A549 treated with RU486 at 1 μM for 4 hours (cell line): ENCODE data around the gene EDDM3A. TPM values are rescaled to one million over a fixed set of nuclear protein-coding genes. Genes with fewer than 3 reads are reported as not detected.

ENCODE experiments used
- total RNA-seq: library from RNA; stranded (reverse); fragments of 200-300 nt; extraction: Qiagen RNA extraction; gene quantifications from 5 replicates; pipeline ENCODE4 v1.2.3, GENCODE V29; 2022; ENCODE audit warnings: low read depth

Gene EDDM3A
- not detected in 5 replicates for total RNA-seq

DNA sequence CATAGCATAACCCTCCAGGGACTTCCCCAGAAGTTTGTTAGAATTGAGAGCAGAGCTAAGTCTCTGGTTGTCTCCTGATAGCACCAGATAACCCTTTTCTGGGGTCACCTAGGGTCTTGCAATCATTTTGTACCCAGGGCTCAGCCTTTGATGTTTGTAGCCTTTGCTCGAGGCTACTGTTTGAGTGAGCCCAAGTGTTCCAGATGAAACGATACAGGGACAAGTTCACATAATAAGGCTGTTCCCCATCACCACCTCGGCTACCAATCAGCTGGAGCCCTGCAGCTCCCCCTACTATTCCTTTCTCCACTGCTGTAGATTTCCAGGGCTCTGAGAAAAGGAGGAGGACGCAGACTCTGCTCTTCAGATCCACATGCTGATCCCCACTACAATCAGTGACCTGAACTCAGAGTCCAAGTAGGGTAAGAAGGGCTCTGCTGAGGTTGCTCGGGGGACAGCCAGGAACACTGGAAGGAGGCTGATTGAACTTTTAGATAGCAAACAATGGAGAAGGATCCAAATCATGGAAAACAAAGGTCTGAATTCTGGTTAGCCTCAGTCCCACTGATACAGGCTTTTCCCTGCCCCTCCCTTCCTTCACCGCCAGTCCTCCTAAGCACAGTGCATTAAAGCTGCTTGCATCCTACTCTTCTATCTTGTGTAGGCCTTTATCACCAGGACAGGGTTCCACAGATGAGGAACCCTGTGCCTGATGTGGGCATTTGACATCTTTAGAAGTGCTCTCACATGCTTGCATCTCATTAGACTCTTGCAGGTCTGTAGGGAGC lies at the start of gene EDDM3A:
TSS of gene EDDM3A (plus strand) at position 317 of the 788 bp plus-strand sequence. CDS start 1,694 bp downstream, outside the sequence.

Other genes with a start within 250 kb of the EDDM3A start
- 0.23 to 0.40 TPM (median 0.33 TPM) in 4 of 5 replicates, not detected in the other for gene RNASE10, start 240.3 kb upstream of the EDDM3A start, total RNA-seq
- not detected in 5 replicates for gene RNASE9, start 184.8 kb upstream of the EDDM3A start, total RNA-seq
- gene RNASE11, start 157.9 kb upstream of the EDDM3A start, total RNA-seq: not detected in 5 replicates
- not detected in 5 replicates for gene RNASE12, start 154.5 kb upstream of the EDDM3A start, total RNA-seq
- not detected in 5 replicates for gene OR6S1, start 104.2 kb upstream of the EDDM3A start, total RNA-seq
- 5.3 to 8.7 TPM (median 6.2 TPM) in 5 replicates for gene RNASE4, start 61.3 kb upstream of the EDDM3A start, total RNA-seq
- gene ANG, start 57.1 kb upstream of the EDDM3A start, total RNA-seq: 8.3 to 12.0 TPM (median 11.4 TPM) in 5 replicates
- not detected in 5 replicates for gene EDDM3B, start 22.5 kb downstream of the EDDM3A start, total RNA-seq
- gene RNASE6, start 35.4 kb downstream of the EDDM3A start, total RNA-seq: not detected in 5 replicates
- gene RNASE1, start 57.0 kb downstream of the EDDM3A start, total RNA-seq: 0.38 to 0.50 TPM (median 0.45 TPM) in 3 of 5 replicates, not detected in the others
- gene RNASE3, start 145.5 kb downstream of the EDDM3A start, total RNA-seq: not detected in 5 replicates
- not detected in 5 replicates for gene RNASE2, start 209.6 kb downstream of the EDDM3A start, total RNA-seq
- 70.7 to 74.7 TPM (median 73.0 TPM) in 5 replicates for gene METTL17, start 244.1 kb downstream of the EDDM3A start, total RNA-seq